ENCODE results near the gene FUT8.

The FUT8 gene

GRCh38 chr14:65560340-65561027 lies 148.0 kb downstream of the FUT8 start:
- peak; percentile 44 for DNase-seq

- DNase-seq: no peak
Measured at GRCh38 chr14:65564370-65564769, 151.8 kb downstream of the FUT8 start.

GRCh38 chr14:65565948-65566347 lies 153.4 kb downstream of the FUT8 start:
- no peak for DNase-seq

- no peak for DNase-seq
Measured at GRCh38 chr14:65566820-65567522, 154.4 kb downstream of the FUT8 start.

GRCh38 chr14:65574611-65575010 lies 162.1 kb downstream of the FUT8 start:
- DNase-seq: no peak

- DNase-seq: no peak
Measured at GRCh38 chr14:65575389-65575788, 162.9 kb downstream of the FUT8 start.

- DNase-seq: no peak
Measured at GRCh38 chr14:65580973-65581372, 168.4 kb downstream of the FUT8 start.

GRCh38 chr14:65581378-65581777 lies 168.8 kb downstream of the FUT8 start:
- no peak for DNase-seq

- DNase-seq: no peak
Measured at GRCh38 chr14:65581799-65582198, 169.3 kb downstream of the FUT8 start.

GRCh38 chr14:65585216-65585615 lies 172.7 kb downstream of the FUT8 start:
- DNase-seq: no peak

- DNase-seq: no peak
Measured at GRCh38 chr14:65588426-65589140, 176.1 kb downstream of the FUT8 start.

- no peak for DNase-seq
Measured at GRCh38 chr14:65594153-65594881, 181.8 kb downstream of the FUT8 start.

GRCh38 chr14:65594882-65595237 lies 182.3 kb downstream of the FUT8 start:
- DNase-seq: no peak

GRCh38 chr14:65599375-65599774 lies 186.8 kb downstream of the FUT8 start:
- no peak for DNase-seq

- no peak for DNase-seq
Measured at GRCh38 chr14:65600742-65601141, 188.2 kb downstream of the FUT8 start.

- no peak for DNase-seq
Measured at GRCh38 chr14:65604535-65604934, 192.0 kb downstream of the FUT8 start.

- no peak for DNase-seq
Measured at GRCh38 chr14:65604936-65605335, 192.4 kb downstream of the FUT8 start.

- DNase-seq: no peak
Measured at GRCh38 chr14:65606460-65606859, 193.9 kb downstream of the FUT8 start.

- no peak for DNase-seq
Measured at GRCh38 chr14:65613131-65613650, 200.7 kb downstream of the FUT8 start.

GRCh38 chr14:65618996-65619395 lies 206.5 kb downstream of the FUT8 start:
- no peak for DNase-seq

- no peak for DNase-seq
Measured at GRCh38 chr14:65620195-65620594, 207.7 kb downstream of the FUT8 start.

- DNase-seq: no peak
Measured at GRCh38 chr14:65622703-65623102, 210.2 kb downstream of the FUT8 start.

- DNase-seq: no peak
Measured at GRCh38 chr14:65623759-65624158, 211.2 kb downstream of the FUT8 start.

Measured in COR-L47 (cell line).